GM12878 (cell line): ENCODE measurements around the gene ACE. TPM values are rescaled to one million over a fixed set of nuclear protein-coding genes. Genes with fewer than 3 reads are reported as not detected.

Source experiments
- ATAC-seq: fragments of 200-7000 bp; cut with Tn5 transposase; 3 replicates; pipeline ENCODE4 v1.9.1; 2020; ENCODE audit warnings: mild to moderate bottlenecking, moderate library complexity
- BruUV-seq: library from RNA; stranded (reverse); fragments of 400-500 nt; replicated peaks from 2 replicates; lab custom pipeline; 2021; lab: Mats Ljungman, UMichigan
- CTCF ChIA-PET: fragments of 300-600 bp; sonication (Branson Sonifier 250); formaldehyde crosslinking; extraction: SDS; loops from one replicate; lab custom pipeline; 2021; ENCODE audit warnings: inconsistent platforms; lab: Yijun Ruan, JAX
- POLR2A ChIA-PET: fragments of 350-600 bp; formaldehyde crosslinking; extraction: SDS; loops from one replicate; lab custom pipeline; 2021; ENCODE audit warnings: inconsistent platforms; lab: Charles Lee
- RAD21 ChIA-PET: fragments of 300-600 bp; sonication (Branson Sonifier 250); formaldehyde crosslinking; loops from one replicate; lab custom pipeline; 2023; ENCODE audit warnings: antibody characterized with exemption; ENCODE audit not compliant: unreplicated experiment; lab: Charles Lee
- SMC1A ChIA-PET: fragments of 300-600 bp; sonication (Branson Sonifier 250); formaldehyde crosslinking; loops from one replicate; lab custom pipeline; 2023; ENCODE audit not compliant: unreplicated experiment, uncharacterized antibody; lab: Charles Lee
- DNase-seq: peaks from one replicate; pipeline ENCODE4 v3.0.0-alpha.2; 2011; ENCODE audit warnings: low read depth, low spot score
- FAIRE-seq: peaks from 3 replicates; lab custom pipeline; 2011; peaks lifted over from hg19 to GRCh38; lab: Jason Lieb, UNC
- H2AFZ ChIP-seq: 2 replicates; pipeline ENCODE4 v1.6.0; 2011; ENCODE audit warnings: low read depth, low read length, control low read depth; ENCODE audit not compliant: control insufficient read depth
- H3K27ac ChIP-seq: 2 replicates; pipeline ENCODE4 v1.5.1; 2011; ENCODE audit warnings: control low read depth; ENCODE audit not compliant: control insufficient read depth, insufficient read depth
- H3K27me3 ChIP-seq, 2 experiments: replicated peaks in 1 of 2; 2 replicates each; pipeline versions ENCODE4 v1.6.0 to v1.6.1; 2011; ENCODE audit warnings: low read length in 1 of 2; ENCODE audit not compliant: control insufficient read depth in 2 of 2, insufficient read depth in 2 of 2
- H3K36me3 ChIP-seq, 2 experiments: 2 replicates each; pipeline ENCODE4 v1.5.1; 2011; ENCODE audit warnings: low read length in 1 of 2; ENCODE audit not compliant: control insufficient read depth in 2 of 2, insufficient read depth in 2 of 2
- H3K4me1 ChIP-seq: 2 replicates; pipeline ENCODE4 v1.6.1; 2011; ENCODE audit warnings: mild to moderate bottlenecking, low read length, moderate library complexity, mixed read lengths; ENCODE audit not compliant: control insufficient read depth, insufficient read depth
- H3K4me2 ChIP-seq: 2 replicates; pipeline ENCODE4 v1.6.0; 2011; ENCODE audit warnings: control low read depth; ENCODE audit not compliant: control insufficient read depth, insufficient read depth
- H3K4me3 ChIP-seq: fragments of 200-600 bp; sonication (generic); 2 replicates; pipeline ENCODE4 v1.5.1; 2016
- H3K79me2 ChIP-seq: 2 replicates; pipeline ENCODE4 v1.6.0; 2011; ENCODE audit warnings: low read length; ENCODE audit not compliant: control insufficient read depth, insufficient read depth
- H3K9ac ChIP-seq: 2 replicates; pipeline ENCODE4 v1.8.0; 2011; ENCODE audit warnings: low read length, control low read depth, mixed read lengths; ENCODE audit not compliant: control insufficient read depth, insufficient read depth
- H3K9me3 ChIP-seq: replicated peaks from 3 replicates; pipeline ENCODE4 v1.5.1; 2011; ENCODE audit warnings: mild to moderate bottlenecking, low read length; ENCODE audit not compliant: control insufficient read depth, insufficient read depth
- H4K20me1 ChIP-seq: 2 replicates; pipeline ENCODE4 v1.6.0; 2011; ENCODE audit not compliant: control insufficient read depth, insufficient read depth
- ATF7 ChIP-seq: fragments of 450-650 bp; IDR thresholded peaks from 2 replicates; pipeline ENCODE4 v1.6.1; 2016; ENCODE audit warnings: low read depth, mild to moderate bottlenecking
- CREB1 ChIP-seq: IDR thresholded peaks from 2 replicates; pipeline ENCODE4 v1.6.1; 2012; ENCODE audit warnings: low read depth, mild to moderate bottlenecking, inconsistent platforms
- KDM1A ChIP-seq: fragments of 200-600 bp; sonication (generic); IDR thresholded peaks from 2 replicates; pipeline ENCODE4 v1.6.1; 2016; ENCODE audit warnings: borderline replicate concordance
- KLF5 ChIP-seq: fragments of 450-650 bp; IDR thresholded peaks from 2 replicates; pipeline ENCODE4 v1.6.1; 2014; ENCODE audit warnings: mild to moderate bottlenecking; ENCODE audit not compliant: partially characterized antibody
- MTA2 ChIP-seq: fragments of 450-650 bp; IDR thresholded peaks from 2 replicates; pipeline ENCODE4 v1.6.1; 2016; ENCODE audit warnings: low read depth, mild to moderate bottlenecking, moderate library complexity
- RELA ChIP-seq: fragments of 450-650 bp; IDR thresholded peaks from 2 replicates; pipeline ENCODE4 v1.8.0; 2014; ENCODE audit warnings: borderline replicate concordance; ENCODE audit not compliant: partially characterized antibody
- REST ChIP-seq: IDR thresholded peaks from 2 replicates; pipeline ENCODE4 v1.6.1; 2012; ENCODE audit warnings: mild to moderate bottlenecking, low read depth, low read length
- SRF ChIP-seq, 2 experiments: IDR thresholded peaks; 2 replicates each; pipeline ENCODE4 v1.6.1; 2011; ENCODE audit warnings: low read depth in 2 of 2, low read length in 2 of 2, mild to moderate bottlenecking in 1 of 2, moderate library complexity in 1 of 2
- WGBS: methylation state at CpG from one replicate; pipeline ENCODE4 v1.1.6; 2016; ENCODE audit warnings: low lambda C conversion rate; ENCODE audit not compliant: insufficient replicate concordance, insufficient coverage; ENCODE audit errors: missing lambda C conversion rate; 5-methylcytosine and 5-hydroxymethylcytosine counted together
- in situ Hi-C: fragments of 300-500 bp; cut with MboI; formaldehyde crosslinking; loops from 9 replicates; pipeline ENCODE4 v1.14.3; 2018; ENCODE audit warnings: mixed read lengths
- intact Hi-C: fragments of 100-400 bp; cut with micrococcal nuclease; formaldehyde crosslinking; loops from one replicate; pipeline ENCODE4 v1.14.2; 2022; ENCODE audit not compliant: unreplicated experiment
- polyA plus RNA-seq, 11 experiments: library from polyadenylated mRNA; depleted of rRNA in 4 of 11; unstranded in 6 of 11; stranded (reverse) in 5 of 11; fragments of >200 nt; fragmentation: Nextera tagmentation in 4 of 11; fragmentation: Illumina TruSeq in 1 of 11; extraction: Ambion mirVana in 4 of 11; extraction: Trizol in 1 of 11; gene quantifications; 1 replicate in 1 of 11; 2 replicates in 10 of 11; pipeline versions ENCODE4 v1.2.1 to v1.2.3, GENCODE V29; 2011 to 2016; ENCODE audit warnings: inconsistent platforms in 2 of 11, missing spikeins in 2 of 11, low read depth in 1 of 11
- total RNA-seq, 4 experiments: library from RNA; depleted of rRNA in 3 of 4; stranded (reverse); fragments of >200 nt in 3 of 4; fragmentation: Illumina TruSeq in 1 of 4; extraction: Trizol in 1 of 4; gene quantifications; 2 replicates each; pipeline versions ENCODE4 v1.2.1 to v1.2.3, GENCODE V29; 2013 to 2021

The ACE gene
- total and polyA plus RNA-seq, 10 of the 15 experiments (the other 5 are each of a cell fraction or from before 2014, with no cell fraction given) = 0.46 TPM; not detected in 9

DNA sequence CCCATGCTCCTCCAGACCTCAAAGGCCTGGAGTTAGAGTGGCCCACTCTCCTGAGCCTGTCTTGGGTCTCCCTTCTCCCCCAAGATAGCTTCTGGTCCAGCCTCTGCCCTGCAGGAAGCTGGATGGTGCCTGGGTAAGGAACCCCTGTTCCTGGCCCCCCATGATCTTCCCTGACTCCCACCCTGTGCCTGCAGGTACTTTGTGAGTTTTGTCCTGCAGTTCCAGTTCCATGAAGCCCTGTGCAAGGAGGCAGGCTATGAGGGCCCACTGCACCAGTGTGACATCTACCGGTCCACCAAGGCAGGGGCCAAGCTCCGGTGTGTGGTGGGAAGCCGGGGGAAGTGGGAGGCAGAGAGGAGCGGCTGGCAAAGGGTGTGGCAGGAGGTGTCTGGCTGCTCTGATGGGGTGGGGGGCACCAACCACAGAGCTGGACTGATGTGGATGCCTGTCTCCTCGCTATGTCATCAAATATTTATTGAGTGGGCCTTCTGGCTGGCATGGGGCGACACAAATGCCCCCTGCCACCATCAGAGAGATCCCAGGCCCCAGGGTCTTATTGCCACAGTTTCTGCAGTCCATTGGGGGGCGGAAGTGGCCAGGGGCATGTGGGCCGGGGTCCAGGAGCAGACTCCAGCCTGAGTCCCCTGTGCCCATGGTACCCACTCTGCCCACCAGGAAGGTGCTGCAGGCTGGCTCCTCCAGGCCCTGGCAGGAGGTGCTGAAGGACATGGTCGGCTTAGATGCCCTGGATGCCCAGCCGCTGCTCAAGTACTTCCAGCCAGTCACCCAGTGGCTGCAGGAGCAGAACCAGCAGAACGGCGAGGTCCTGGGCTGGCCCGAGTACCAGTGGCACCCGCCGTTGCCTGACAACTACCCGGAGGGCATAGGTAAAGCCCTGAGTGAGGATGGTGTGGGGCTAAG is 7.1 kb downstream of the ACE start:
- intact Hi-C loops = no loop called here
- 36% methylated on average over 16 of the region's 16 CpGs for WGBS
- Histone ChIP-seq H3K4me3 (no peak overlapping the region), H3K9ac (no peak overlapping the region), H4K20me1 (no peaks in the 10 kb centered on the region), H3K79me2 (no peaks in the 10 kb centered on the region), H3K4me2 (no peak overlapping the region), H3K27ac (no peak overlapping the region), H3K27me3 (no peaks in the 10 kb centered on the region; a peak in 2 of 4 replicates), H3K9me3 (no peaks in the 10 kb centered on the region), H3K4me1 (no peaks in the 10 kb centered on the region), H2AFZ (no peak overlapping the region), H3K36me3 (no peaks in the 10 kb centered on the region)
- RAD21 ChIA-PET = no interaction called here
- FAIRE-seq = no peak
- ATAC-seq = no peak
- SMC1A ChIA-PET = interaction anchor here (1.3 kb wide), 1 partner anchor 102 kb away, joined by 3 read pairs; no protein-coding TSS in a partner anchor
- no TSS peak for BruUV-seq
- in situ Hi-C loops = no loop called here
- CTCF ChIA-PET = interaction anchor here (0.8 to 2.0 kb wide), 3 partner anchors 45 to 77 kb away, joined by 3 to 5 read pairs (median 4); no protein-coding TSS in a partner anchor
- TF ChIP-seq KDM1A = no peak
- no peak for DNase-seq
- POLR2A ChIA-PET = interaction anchor here (0.6 kb wide), 1 partner anchor 286 kb away, joined by 5 read pairs; no protein-coding TSS in a partner anchor

- no peak overlapping the region for H2AFZ ChIP-seq
- no peaks in the 10 kb centered on the region for H3K9me3 ChIP-seq
- no peak overlapping the region for H3K9ac ChIP-seq
- H3K79me2 ChIP-seq = no peaks in the 10 kb centered on the region
- H3K4me3 ChIP-seq = no peak overlapping the region
- intact Hi-C loops = no loop called here
- H3K4me1 ChIP-seq = no peaks in the 10 kb centered on the region
- ChIA-PET SMC1A (interaction anchor here (1.0 to 1.8 kb wide), 3 partner anchors 10 to 25 kb away, joined by 3 to 5 read pairs (median 4); no protein-coding TSS in a partner anchor), CTCF (interaction anchor here (0.8 to 1.0 kb wide), 2 partner anchors 29 to 61 kb away, joined by 3 read pairs; no protein-coding TSS in a partner anchor), POLR2A (no interaction called here), RAD21 (interaction anchor here (1.6 kb wide), 1 partner anchor 61 kb away, joined by 4 read pairs; no protein-coding TSS in a partner anchor)
- DNase-seq = no peak
- FAIRE-seq = no peak
- H3K27me3 ChIP-seq = no peaks in the 10 kb centered on the region; a peak in 2 of 4 replicates
- H4K20me1 ChIP-seq = no peaks in the 10 kb centered on the region
- H3K27ac ChIP-seq = no peak overlapping the region
- 33% methylated on average over 12 of the region's 12 CpGs for WGBS
- in situ Hi-C loops = no loop called here
- no TSS peak for BruUV-seq
- ATAC-seq = no peak
- H3K4me2 ChIP-seq = no peak overlapping the region
- H3K36me3 ChIP-seq = no peaks in the 10 kb centered on the region
- no peak for TF ChIP-seq MTA2
- TF ChIP-seq CREB1 = no peak
- no peak for TF ChIP-seq REST
- no peak for TF ChIP-seq KLF5
- TF ChIP-seq ATF7 = no peak
- TF ChIP-seq RELA = no peak
- TF ChIP-seq SRF (IDR thresholded peaks at IDR 0.05; ENCODE audit: low read depth in 2 of 2, low read length in 2 of 2) = no peak
These were observed 9.6 kb downstream of the ACE start for GRCh38 chr17:63486317-63487013.
